Measurements from ENCODE around the gene HSD3B2.

Gene HSD3B2

GRCh38 chr1:119390526-119390925 is 24.4 kb upstream of the HSD3B2 start:
- TF ChIP-seq CTCF (IDR thresholded peaks at IDR 0.05; ENCODE audit: control extremely low read depth, extremely low read depth, low read depth, missing control alignments), result no peak
- POLR2A ChIA-PET, result no interaction called here
- CTCF ChIA-PET, result no interaction called here
- no peak for DNase-seq (ENCODE audit: extremely low spot score)

- DNase-seq (ENCODE audit: extremely low spot score), result no peak
- TF ChIP-seq CTCF (IDR thresholded peaks at IDR 0.05; ENCODE audit: control extremely low read depth, extremely low read depth, low read depth, missing control alignments), result no peak
- ChIA-PET POLR2A (interaction anchor here (0.6 kb wide), 1 partner anchor 345 kb away, joined by 6 read pairs; no protein-coding TSS in a partner anchor), CTCF (no interaction called here)
Measured at GRCh38 chr1:119391749-119392148, 23.2 kb upstream of the HSD3B2 start.

GRCh38 chr1:119394085-119394484 is 20.9 kb upstream of the HSD3B2 start:
- TF ChIP-seq CTCF (IDR thresholded peaks at IDR 0.05; ENCODE audit: control extremely low read depth, extremely low read depth, low read depth, missing control alignments), result no peak
- ChIA-PET CTCF (no interaction called here), POLR2A (no interaction called here)
- DNase-seq (ENCODE audit: extremely low spot score), result no peak

GRCh38 chr1:119396982-119397381 is 18.0 kb upstream of the HSD3B2 start:
- ChIA-PET POLR2A (no interaction called here), CTCF (interaction anchor here (0.7 kb wide), 1 partner anchor 17 kb away, joined by 3 read pairs; no protein-coding TSS in a partner anchor)
- DNase-seq (ENCODE audit: extremely low spot score), result no peak
- TF ChIP-seq CTCF (IDR thresholded peaks at IDR 0.05; ENCODE audit: control extremely low read depth, extremely low read depth, low read depth, missing control alignments), result no peak

GRCh38 chr1:119397986-119398385 is 17.0 kb upstream of the HSD3B2 start:
- CTCF ChIA-PET, result interaction anchor here (1.2 kb wide), 1 partner anchor 9 kb away, joined by 3 read pairs; no protein-coding TSS in a partner anchor
- no peak for DNase-seq (ENCODE audit: extremely low spot score)
- POLR2A ChIA-PET, result no interaction called here
- no peak for TF ChIP-seq CTCF (IDR thresholded peaks at IDR 0.05; ENCODE audit: control extremely low read depth, extremely low read depth, low read depth, missing control alignments)

- no peak for DNase-seq (ENCODE audit: extremely low spot score)
- CTCF ChIA-PET, result interaction anchor here (1.0 kb wide), 1 partner anchor 25 kb away, joined by 3 read pairs; no protein-coding TSS in a partner anchor
- no peak for TF ChIP-seq CTCF (IDR thresholded peaks at IDR 0.05; ENCODE audit: control extremely low read depth, extremely low read depth, low read depth, missing control alignments)
- POLR2A ChIA-PET, result no interaction called here
Measured at GRCh38 chr1:119404736-119405135, 10.2 kb upstream of the HSD3B2 start.

- no peak for TF ChIP-seq CTCF (IDR thresholded peaks at IDR 0.05; ENCODE audit: control extremely low read depth, extremely low read depth, low read depth, missing control alignments)
- ChIA-PET POLR2A (no interaction called here), CTCF (no interaction called here)
- DNase-seq (ENCODE audit: extremely low spot score), result no peak
Measured at GRCh38 chr1:119409731-119410130, 5.2 kb upstream of the HSD3B2 start.
